ENCODE data around the gene KRTAP5-6.

KRTAP5-6 gene, protein sequence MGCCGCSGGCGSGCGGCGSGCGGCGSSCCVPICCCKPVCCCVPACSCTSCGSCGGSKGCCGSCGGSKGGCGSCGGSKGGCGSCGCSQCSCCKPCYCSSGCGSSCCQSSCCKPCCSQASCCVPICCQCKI

DNA sequence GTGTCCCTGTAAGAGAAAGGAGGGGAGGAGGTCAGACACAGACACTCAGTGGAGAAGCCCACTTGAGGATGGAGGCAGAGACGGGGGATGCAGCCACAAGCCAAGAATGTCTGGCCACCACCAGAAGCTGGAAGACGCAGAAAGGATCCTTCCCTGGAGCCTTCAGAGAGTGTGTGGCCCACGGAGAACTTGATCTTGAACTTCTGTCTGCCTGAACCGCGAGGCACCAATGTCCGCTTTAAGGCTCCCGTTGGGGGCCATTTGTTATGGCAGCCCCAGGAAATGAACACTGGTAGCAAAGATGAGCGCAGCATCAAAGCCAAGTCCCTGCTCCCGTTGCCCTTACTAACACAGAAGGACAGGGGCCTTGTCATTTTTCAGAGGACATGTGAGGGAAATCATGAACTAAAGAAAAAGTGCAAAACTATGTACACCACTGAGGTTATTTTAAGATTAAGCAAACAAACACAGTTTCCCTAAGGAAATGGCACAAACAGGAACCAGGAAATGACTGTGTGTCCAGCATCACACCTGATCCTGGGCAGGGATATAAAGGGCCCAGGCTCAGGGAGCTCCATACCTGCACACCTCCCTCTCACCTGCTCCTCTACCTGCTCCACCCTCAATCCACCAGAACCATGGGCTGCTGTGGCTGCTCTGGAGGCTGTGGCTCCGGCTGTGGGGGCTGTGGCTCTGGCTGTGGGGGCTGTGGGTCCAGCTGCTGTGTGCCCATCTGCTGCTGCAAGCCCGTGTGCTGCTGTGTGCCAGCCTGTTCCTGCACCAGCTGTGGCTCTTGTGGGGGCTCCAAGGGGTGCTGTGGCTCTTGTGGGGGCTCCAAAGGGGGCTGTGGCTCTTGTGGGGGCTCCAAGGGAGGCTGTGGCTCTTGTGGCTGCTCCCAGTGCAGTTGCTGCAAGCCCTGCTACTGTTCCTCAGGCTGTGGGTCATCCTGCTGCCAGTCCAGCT, at the start of gene KRTAP5-6:
TSS of gene KRTAP5-6 (plus strand) at position 588 of the 963 bp plus-strand sequence. CDS start at position 639, 51 bp downstream.
- no peak for DNase-seq

DNA sequence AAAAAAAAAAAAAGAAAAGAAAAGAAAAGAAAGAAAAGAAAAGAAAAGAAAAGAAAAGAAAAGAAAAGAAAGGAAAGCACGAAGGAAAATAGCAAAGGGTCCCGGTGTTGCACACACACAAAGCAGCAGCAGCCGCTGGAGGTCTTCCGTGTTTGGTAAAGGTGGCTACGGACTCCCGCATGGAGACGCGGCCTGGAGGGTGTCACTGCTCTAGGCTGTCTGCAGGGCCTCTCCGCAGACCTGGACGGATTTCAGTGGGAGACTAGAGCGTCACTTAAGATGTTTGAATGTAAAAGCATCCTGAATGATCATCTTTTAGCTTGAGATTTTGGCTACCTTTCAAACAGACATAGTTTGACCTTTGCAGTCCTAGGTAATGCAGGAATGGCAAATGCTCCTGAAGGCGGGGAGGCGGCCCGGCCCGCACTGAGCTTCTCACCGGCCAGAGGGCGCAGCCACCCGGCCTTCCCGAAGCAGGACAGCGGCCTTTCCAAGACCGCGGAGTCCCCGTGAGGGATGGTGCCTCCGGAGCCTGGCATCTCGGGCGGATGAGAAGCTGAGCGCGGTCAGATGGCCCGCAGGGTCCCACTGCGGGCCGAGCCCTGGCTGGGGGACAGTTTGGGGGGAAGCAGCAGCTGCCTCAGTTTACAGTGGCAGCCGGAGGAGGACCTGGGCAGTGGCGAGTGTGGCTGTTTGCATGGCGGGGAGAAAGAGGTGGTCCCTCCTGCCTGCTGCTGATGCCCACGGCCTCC, 48.9 kb upstream of the KRTAP5-6 start:
- no peak for DNase-seq

DNA sequence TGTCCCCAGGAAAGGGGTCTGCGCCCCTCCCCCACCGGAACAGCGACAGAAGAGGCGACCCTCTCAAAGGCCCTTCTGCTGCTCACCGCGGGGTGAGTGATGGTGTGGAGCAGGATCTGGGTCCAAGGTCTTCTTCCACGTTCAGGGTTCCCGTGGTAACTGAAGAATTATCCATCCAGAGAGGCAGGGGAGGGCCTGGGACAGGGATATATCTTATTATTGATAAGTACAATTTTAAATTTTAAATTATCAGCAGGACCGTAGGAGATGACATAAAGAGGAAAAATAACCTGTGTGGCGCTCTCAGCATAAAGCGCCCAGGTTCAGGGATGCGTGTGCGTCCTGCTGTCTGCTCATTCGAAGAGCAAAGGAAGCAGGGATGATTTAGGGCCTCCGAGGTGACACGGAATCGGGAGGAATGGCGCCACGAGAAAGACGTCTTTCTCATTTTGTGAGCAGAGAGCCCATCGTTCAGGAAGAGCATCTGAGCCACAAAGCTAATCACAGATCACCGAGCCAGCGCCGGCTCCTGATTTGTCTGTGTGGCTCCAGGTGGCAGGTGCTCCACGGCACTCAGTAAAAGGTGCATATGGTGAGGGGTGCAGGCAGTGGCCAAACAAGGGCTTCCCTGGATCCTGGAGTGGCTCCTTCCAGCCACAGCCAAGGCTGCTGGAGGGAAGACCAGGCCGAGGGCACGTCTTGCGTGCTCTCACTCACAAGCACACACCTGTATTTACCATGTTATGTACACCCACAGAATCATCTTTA, 48.2 kb upstream of the KRTAP5-6 start:
- no peak for DNase-seq

DNA sequence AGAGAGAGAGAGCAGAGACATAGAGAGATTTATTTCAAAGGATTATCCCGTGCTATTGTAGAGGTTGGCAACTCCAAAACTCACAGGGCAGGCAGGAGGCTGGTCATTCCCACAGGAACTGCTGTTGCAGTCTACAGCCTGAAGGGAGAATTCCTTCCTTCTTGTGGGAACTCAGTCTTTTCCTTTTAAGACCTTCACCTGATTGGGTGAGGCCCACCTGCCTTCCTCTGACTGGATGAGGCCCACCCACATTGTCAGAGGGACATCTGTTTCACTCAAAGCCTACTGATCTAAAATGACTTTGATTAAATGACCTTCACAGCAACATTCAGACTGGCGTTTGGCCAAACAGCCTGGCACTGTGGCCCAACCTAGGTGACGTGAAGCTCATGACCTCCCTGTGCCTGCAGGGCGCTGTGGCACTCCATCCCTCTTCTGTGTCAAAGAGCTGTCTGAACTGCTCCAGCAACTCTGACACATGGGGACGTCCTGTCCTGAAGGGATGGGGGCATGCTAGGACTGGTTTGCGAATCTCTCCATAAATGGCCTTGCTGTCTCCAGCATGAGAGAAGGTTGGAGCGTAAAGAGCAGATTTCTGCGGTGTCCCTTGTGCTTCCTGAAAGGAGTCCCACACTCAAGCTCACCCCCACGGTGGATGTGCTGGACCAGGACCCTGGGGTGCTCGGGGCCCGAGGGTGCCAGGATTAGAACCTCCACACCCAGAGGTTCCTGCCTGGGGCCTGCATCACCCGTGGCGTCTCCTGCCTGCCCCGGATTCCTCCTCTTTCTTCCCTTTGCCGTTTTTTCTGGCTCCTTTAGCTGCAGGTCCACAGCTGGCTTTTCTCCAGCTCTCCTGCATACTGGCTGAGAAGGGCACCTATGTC, 46.7 kb upstream of the KRTAP5-6 start:
- no peak for DNase-seq

DNA sequence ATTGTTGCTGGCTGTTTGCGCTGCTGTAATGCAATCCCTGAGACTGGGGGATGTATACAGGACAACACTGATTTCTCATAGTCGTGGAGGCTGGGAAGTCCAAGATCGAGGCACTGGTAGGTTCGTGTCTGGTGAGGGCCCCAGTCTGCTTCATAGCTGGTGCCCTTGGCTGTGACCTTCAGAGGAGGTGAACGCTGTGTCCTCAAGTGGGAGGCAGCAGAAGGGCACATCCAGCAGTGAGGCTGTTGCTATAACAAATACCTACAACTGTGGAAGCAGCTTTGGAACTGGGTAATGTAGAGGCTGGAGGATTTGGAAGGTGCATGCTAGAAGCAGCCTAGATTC, 46.1 kb upstream of the KRTAP5-6 start:
- DNase-seq = no peak

- DNase-seq = no peak
Measured at GRCh38 chr11:1651411-1651980, 45.5 kb upstream of the KRTAP5-6 start.

GRCh38 chr11:1652026-1652425, 45.0 kb upstream of the KRTAP5-6 start:
- DNase-seq = no peak

GRCh38 chr11:1652442-1652770, 44.6 kb upstream of the KRTAP5-6 start:
- DNase-seq = no peak

- peak; percentile 76 for DNase-seq
Measured at GRCh38 chr11:1652771-1653540, 44.0 kb upstream of the KRTAP5-6 start.

DNA sequence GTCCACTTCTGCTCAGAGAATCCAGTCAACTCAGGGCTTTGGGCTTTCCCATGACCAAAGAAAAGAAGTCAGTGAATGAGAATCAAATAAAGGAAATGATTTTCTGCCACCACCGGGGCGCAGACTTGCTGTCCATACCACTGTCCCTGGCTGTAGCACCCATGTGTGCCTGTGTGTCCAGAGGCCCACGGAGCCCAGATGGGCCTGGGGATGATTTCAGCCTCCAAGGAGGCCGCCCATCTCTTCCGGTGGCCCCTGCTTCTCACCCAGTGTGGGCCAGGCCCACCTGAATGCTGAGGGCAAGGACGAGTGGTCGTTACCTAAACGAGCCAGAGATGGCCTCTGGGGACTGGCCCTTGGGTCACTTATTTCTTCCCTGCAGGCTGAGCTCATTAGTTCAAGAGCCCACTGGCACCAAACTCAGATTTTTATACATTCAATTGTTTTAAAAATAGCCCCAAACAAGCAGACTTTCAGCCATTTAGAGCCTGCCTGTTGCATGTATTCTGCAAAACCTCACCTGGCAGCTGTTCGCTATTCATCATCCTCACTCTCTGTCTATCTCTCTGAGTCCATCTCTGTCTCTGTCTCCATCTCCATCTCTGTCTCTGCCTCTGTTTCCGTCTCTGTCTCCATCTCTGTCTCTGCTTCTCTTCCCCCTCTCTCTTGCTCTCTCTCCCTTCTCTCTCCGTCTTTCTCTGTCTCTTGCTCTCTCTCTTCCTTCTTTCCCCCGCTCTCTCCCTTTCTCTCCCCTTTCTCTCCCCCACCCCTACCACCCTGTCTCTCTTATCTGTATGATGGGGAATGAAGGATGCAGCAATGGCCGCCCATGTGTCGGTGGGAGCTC, 43.2 kb upstream of the KRTAP5-6 start:
- no peak for DNase-seq

- DNase-seq = no peak
Measured at GRCh38 chr11:1654388-1655167, 42.4 kb upstream of the KRTAP5-6 start.

GRCh38 chr11:1655168-1656060, 41.6 kb upstream of the KRTAP5-6 start:
- DNase-seq = no peak

GRCh38 chr11:1656061-1656441, 40.9 kb upstream of the KRTAP5-6 start:
- no peak for DNase-seq

- DNase-seq = no peak
Measured at GRCh38 chr11:1656670-1657069, 40.3 kb upstream of the KRTAP5-6 start.

DNA sequence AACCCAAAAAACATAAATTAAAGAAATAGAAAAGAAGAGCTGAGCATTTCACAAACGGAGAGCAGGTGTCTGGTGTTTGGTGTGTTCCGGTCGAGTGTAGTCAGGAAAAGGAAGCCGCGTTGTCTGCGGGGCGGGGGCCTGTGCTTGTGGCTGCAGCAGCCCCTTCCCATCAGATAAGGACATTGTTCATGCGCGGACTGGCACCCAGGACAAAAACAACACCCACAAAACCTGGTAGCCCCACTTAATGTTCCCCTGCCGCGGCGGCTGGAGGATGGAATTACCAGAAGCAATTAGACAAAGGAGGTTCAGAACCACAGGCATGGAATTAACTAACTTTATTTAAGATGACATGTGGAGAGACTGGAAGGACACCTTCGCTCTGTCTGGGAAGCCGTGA, 37.5 kb upstream of the KRTAP5-6 start:
- DNase-seq = no peak

- DNase-seq = no peak
Measured at GRCh38 chr11:1660111-1660867, 36.7 kb upstream of the KRTAP5-6 start.

All from CD4-positive, alpha-beta T cell treated with Interleukin-17A for 1 hour (primary cell).